ENCODE measurements around the gene IFT27. TPM values are rescaled to one million over a fixed set of nuclear protein-coding genes. Genes with fewer than 3 reads are reported as not detected.
"Not testable (repeated sequence)": the region's sequence is repeated elsewhere in the genome, so short reads cannot be mapped to it uniquely, and the experiment has no call there.

Gene IFT27
- total RNA-seq, 1 experiment from 2014 or later = 14.8 TPM

DNA sequence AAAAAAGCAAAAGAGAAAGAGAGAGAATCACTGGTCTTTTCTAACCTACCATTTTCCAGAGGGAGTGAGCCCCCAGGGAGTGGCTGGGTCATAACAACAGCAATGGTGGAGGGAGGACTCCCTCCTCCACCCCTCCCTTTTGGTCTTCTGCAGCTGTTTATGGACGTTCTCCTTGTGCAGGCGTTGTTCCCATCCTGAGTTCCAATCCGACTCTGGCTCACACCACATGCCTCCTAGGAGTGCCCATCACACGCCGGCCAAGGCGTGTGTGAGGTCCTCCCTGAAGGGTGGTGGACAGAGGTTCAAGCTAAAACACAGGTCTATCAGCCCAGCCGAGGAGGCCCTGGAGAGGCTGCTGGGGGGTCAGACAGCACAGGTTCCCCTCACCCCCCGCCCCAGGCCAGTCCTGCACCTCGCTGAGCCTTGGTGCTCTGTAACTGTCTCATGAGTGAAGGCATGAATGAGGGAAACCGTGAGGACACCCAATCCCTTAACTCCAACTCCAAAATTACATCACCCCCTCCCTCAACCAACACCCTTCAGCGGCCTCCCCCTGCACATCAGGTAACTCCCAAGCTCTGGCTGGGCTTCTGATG, 29.4 kb downstream of the IFT27 start:
- DNase-seq (ENCODE audit: extremely low read depth, low read depth) = no peak

DNA sequence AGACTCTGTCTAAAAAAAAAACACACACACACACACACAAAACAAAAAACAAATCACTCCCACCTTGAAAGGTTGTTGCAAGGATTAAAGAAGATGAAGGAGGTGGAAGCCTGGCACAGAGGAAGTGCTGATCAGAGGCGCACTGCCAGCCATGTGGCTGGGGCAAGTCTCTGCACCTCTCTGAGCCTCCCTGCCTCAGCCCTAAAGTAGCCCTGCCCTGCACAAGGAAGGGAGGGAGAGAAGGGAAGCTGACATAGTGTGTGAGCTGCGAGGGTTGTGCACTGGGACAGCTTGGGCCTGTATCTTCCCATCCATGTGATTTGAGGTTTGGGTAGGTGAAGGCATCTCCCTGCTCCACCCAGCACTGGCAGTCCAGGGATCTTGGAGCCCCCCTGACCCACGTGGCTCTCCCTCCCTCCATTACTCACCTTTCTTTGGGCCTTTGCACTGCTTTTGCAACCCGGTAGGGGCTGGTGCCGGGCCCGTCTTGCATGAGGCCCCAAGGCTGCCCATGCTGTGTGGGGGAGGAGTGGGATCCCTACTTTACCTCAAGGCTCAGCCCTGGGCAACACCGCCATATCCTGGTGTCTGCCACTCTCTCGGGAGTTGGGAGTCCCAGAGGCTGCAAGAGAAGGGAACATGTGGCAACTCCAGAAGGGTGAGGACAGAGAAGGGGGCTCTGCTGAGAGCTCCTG, 30.5 kb downstream of the IFT27 start:
- DNase-seq (ENCODE audit: extremely low read depth, low read depth) = no peak

DNA sequence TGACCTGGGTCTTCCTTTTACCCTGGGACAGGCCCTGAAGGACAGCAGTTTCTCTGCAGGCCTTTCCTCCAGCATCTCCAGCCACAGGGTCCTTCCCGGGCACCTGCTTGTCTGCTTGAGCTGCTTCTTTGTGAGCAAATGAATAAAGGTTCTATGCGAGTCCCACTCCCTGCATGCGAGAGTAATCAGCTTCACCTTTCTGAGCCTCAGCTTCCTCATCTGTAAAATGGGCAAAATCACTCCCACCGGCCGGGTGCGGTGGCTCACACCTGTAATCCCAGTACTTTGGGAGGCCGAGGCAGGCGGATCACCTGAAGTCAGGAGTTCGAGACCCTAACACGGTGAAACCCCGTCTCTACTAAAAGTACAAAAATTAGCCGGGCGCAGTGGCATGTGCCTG, 31.1 kb downstream of the IFT27 start:
- no peak for DNase-seq (ENCODE audit: extremely low read depth, low read depth)

DNA sequence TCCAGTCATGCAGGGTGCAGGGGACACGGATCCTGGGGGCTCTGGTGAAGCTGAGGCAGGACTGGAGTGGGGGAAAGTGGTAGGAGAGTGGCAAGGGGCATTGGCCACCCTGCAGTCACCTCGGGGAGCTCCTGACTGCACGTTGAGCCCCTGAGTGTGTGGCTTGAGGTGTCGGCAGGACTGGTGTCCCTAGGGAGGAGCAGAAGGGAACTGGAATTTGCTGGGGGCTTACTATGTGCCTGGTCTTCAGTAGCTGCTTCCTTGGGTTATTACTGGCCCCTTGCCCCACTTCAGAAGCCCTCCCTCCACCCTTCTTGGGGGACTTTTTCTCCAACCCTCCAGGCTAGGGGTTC, 31.5 kb downstream of the IFT27 start:
- DNase-seq (ENCODE audit: extremely low read depth, low read depth) = no peak

DNA sequence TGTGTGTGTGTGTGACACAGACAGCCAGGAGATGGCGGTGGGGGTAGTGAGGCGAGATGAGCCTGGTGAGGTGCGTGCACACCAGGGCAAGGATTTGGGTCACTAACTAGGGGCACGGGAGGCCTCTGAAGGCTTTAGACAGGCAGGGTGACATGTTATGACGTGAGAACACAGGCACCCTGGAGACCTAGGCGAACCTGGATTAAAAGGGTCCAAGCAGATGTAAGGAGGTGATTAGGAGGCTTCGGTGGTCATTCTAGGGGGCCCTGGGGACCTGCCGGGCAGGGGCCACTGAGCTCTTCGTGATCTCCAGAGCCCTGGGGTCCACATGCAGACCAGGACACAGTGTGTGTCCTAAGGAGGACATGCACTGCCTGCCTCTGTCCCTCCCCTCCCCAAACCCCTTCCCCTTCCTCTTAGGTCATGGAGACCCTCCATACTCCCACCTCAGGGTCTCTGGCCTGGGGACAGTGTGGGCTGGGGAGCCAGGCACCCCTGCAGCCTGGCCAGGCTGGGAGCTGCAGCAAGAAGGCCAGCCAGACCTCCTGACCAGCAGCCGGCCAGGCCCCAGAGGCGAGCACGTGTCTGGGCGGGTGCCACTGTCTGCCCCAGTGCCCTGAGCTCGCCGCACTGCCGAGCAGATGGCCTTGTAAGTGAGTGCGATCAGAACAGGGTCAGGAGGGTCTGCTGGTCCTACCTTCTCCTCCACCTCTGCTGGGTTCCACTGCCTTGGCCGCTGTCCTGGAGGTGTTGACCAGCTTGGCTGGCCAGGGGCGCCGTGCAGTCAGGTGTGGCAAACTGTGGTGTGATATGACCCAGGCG, 32.1 kb downstream of the IFT27 start:
- no peak for DNase-seq (ENCODE audit: extremely low read depth, low read depth)

DNA sequence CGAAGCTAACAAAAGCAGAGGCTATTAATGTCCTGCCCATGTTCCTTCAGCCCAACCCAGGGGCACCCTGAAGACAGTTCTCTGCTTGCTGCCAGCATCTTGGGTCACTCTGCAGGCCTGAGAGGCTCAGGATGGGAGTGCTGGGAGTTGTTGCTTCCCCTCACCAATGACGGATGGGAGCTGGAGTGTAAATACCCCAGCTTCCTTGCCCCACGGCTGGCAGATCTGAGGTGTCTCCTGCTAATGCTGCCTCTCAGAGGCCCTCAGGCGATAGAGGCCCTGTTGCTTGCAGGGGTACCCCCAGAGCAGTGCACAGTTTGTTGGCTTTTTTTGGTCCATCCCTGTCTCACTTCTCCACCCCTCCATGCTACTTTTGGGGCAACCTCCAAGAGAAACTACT, 32.9 kb downstream of the IFT27 start:
- no peak for DNase-seq (ENCODE audit: extremely low read depth, low read depth)

DNA sequence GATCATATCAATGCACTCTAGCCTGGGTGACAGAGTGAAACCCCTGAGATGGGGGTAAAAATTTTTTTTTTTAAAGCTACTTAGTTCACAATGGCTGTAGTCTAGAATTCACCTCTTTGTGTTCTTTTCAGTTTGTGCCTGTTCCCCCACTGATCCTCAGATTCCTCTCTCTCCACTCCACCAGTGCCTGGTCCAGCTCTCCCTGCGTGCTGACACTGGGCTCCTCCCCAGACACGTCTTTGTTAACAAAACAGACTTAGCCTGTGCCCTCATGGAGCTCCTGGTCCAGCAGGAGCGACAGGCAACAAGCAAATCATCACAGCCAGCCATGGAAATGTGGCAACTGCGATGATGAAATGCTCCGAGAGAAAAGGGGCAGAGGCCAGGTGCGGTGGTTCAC, 34.0 kb downstream of the IFT27 start:
- DNase-seq (ENCODE audit: extremely low read depth, low read depth) = no peak

DNA sequence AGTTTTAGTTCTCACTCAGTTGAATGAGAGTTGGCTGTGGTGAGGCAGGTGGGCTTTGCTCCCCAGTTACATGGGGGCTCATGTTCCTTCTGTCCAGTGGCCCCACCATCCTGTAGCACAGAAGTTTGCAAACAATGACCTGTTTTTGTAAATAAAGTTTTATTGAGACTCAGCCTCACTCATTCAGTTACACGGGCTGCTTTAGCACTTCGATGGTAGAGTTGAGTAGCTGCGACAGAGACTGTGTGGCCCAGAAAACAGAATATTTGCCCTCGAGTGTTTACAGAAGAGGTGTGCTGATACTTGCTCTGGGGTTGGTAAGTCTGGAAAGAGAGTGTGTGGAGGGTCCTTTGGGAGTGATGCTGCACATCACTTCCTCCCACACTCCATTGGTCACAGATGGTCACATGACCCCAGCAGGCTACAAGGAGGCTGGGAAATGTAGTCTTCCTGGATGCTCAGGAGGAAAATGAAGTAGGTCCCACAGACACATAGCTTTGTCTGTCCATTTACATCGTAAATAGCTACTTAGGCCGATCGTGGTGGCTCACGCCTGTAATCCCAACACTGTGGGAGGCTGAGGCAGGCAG, 34.6 kb downstream of the IFT27 start:
- no peak for DNase-seq (ENCODE audit: extremely low read depth, low read depth)

DNA sequence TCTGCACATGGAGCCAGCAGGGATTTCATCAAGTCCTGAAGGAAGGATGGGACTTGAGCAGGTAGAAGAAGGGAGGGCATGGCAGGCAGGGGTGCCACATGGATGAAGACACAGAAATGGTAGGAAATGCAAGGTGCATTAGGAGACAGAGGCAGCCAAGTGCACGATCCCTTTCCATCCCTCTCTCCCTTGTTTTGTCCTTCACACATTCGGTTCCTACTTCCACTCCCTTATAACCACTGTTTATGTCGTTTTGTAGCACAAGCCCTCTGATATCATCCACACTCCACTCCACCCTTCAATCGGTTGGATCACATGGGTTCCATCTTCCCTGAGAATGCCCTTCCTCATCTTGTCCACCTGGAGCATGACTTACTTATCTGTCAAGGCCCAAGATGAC, 35.2 kb downstream of the IFT27 start:
- no peak for DNase-seq (ENCODE audit: extremely low read depth, low read depth)

DNA sequence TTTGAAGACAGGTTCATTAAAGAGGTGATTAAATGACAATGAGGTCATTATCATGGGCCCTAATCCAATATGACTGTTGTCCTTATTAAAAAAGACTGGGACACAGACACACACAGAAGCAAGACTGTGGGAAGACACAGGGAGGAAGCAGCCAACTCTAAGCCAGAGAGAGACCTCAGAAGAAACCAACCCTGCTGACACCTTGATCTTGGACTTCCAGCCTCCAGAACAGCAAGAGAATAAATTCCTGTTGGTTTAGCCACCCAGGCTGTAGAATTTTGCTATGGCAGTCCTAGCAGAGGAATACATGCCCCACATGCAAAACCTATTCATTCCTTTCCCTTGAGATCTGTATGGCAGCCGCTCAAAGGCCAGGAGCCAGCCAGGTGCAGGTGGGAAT, 36.7 kb downstream of the IFT27 start:
- DNase-seq (ENCODE audit: extremely low read depth, low read depth) = no peak

DNA sequence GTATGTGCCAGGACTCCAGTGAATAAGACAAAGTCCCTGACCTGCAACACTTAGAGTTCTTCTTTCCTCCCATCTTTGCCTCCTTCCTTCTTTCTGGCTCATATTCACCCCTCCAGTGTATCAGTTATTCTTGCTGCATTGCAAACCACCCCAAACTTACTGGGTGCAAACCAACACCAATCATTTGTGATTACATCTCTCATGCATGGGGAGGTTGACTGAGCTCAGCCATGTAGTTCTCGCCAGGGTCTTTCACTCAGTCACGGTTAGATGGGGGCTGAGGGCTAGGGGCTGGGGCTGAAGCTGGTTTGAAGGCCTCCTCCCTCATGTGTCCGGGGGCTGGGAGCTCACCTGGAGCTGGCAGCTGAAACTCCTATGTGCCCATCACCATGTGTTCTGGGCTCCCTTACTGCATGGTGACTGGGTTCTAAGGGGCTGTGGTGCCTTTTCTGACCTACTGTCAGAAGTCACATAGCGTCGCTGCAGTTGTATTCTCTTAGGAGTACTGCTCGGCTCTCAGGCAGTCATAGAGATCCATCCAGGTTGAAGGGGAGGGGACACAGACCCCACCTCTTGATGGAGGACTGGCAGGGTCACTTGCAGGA, 37.4 kb downstream of the IFT27 start:
- no peak for DNase-seq (ENCODE audit: extremely low read depth, low read depth)

DNA sequence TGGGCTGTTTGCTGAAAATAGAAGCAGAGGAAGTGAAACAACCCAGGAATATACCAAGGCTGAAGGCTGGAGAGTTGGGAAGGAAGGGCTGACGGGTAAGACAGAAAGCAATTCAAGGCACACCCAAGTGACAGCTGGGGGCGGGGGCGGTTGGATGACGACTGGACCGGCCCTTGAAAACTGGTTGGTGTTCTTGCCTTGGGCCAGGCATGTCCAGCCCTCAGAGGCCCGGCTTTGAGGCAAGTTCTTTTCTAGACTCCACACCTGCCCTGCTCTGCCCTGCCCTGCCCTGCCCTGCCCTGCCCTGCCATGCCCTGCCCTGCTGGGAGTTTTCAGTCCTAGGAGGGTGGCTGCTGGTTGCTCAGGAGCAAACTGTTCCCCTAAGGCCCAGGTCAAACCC, 38.1 kb downstream of the IFT27 start:
- DNase-seq (ENCODE audit: extremely low read depth, low read depth) = no peak

DNA sequence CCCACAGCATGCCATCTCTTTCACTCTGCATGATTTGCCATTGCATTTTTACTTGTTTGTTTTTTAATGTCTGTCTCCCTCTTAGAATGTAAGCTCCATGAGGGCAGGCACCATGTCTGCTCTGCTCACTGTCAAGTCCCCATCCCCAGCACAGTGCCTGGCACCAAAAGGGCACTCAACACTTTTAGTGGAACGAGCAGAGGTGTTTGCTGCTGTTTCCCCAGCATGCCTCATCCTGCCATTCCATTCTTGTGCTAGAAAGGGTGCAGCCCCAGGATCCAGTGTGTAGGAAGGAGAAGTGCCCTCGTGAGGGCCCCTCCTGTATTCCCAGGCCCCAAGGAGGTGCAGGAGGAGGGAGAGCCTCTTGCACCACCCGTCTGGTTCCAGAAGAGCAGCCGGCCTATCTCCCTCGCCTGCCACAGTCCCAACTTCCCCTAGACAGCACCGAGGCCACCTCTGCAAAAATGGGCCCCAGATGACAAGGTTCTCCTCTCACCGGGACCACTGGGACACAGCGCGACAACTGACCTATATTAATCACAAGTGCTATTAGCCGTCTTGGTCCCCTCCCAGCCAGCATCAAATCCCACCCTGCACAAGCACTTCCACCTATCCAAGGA, 39.1 kb downstream of the IFT27 start:
- DNase-seq (ENCODE audit: extremely low read depth, low read depth) = no peak

DNA sequence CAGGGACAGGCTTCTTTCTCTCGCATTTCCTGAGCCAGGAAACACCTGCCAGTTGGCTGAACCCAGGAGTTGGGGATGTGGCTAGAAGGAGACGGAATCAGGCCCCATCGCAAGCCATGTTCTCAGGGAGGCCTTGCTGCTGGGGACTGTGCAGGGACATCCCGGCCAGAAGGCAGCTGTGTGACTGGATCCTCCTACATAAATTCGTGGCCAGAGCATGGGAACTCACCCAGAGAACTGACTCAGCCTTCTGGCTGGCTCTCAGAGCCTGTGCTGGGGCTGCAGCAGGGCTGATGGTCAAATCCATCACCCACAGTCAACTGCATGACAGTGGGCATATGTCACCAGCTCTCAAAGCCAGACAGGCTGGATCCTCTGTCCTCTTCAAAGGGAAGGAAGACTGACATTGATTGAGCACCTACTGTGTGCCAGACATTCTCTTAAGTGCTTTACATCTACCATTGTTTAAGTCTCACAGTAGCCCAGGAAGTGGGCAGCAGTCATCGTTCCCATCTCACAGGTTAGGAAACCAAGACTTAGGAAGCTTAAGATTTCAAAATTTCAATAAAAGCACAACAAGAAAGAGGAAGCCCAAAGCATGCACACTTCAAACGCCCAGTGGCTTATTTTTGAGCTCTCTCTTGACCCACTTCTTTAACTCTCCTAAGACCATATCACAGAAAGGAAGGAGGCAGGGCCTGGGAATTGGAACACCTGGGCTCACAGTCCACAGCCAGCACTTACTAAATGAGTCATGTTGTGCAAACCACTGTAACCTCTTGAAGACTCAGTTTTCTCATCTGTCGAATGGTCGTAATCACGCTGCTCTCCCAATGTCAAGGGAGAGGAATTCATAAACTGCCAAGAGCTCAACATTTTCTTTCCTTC, 41.5 kb downstream of the IFT27 start:
- DNase-seq (ENCODE audit: extremely low read depth, low read depth) = no peak

DNA sequence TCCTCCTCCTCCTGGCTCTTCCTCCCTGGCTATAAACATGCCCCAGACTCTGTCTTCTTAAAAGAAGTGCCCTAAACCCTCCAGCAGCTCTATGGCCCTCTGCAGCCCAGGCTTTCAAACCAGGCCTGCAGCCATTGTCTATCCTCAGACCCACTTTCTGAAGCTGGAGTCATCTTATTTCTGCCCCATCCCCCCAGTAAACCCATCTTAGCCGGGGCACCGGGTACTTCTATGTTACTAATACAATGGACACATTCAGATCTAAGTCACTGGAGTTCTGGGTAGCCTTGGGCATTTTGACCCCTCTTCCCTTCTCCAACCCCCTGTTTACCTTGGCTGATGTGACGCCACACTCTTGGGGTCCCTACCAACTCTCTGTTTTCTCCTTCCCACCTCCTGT, 42.6 kb downstream of the IFT27 start:
- no peak for DNase-seq (ENCODE audit: extremely low read depth, low read depth)

DNA sequence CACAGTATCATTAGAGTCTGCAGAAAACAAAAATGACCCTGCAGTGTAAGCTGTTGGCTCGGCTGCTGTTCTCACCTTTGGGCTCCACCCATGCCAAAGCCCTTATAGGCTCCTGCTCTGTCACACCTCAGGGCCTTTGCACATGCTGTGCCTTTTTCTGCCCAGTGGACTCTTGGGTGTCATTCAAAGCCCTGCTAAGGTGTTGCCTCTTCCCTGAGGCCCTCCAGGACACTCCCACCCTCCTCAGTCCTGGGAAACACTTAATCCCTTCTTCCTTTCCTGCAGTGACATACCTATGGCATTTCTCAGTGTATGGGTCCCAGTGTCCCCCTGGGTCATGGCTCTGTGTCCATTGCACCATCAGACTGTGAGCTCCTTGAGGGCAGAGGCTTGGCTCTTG, 43.3 kb downstream of the IFT27 start:
- no peak for DNase-seq (ENCODE audit: extremely low read depth, low read depth)

DNA sequence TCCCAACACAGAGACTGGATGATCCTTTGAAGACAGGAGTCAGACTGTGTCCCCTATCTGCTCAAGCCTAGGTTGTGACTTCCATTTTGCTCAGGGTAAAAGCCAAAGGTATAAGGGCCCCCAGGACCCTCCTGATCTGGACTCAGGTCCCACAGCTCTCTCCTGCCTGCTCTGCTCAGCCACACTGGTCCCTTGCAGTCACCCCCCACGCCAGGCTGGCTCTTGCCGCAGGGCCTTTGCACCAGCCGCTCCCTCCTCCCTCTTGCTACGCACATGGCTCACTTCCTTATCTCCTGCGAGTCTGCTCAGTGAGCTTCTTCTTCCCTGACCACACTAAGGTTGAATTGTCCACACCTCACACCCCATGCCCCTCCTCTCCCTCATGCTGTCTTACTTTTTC, 44.0 kb downstream of the IFT27 start:
- DNase-seq (ENCODE audit: extremely low read depth, low read depth) = no peak

DNA sequence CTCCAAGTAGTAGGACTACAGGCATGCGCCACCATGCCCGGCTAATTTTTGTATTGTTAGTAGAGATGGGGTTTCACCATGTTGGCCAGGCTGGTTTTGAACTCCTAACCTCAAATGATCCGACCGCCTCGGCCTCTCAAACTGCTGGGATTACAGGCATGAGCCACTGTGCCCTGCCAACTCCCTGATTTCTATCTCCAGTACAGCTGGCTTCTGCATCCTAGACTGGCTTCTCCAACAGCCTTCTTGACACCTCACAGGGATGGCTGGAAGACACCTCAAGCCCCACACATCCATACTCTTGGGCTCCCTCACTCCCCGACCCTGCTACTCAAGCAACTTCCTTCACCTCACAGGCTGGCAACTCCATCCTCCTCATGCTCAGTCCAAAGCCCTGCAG, 44.6 kb downstream of the IFT27 start:
- DNase-seq (ENCODE audit: extremely low read depth, low read depth) = not testable (repeated sequence)

DNA sequence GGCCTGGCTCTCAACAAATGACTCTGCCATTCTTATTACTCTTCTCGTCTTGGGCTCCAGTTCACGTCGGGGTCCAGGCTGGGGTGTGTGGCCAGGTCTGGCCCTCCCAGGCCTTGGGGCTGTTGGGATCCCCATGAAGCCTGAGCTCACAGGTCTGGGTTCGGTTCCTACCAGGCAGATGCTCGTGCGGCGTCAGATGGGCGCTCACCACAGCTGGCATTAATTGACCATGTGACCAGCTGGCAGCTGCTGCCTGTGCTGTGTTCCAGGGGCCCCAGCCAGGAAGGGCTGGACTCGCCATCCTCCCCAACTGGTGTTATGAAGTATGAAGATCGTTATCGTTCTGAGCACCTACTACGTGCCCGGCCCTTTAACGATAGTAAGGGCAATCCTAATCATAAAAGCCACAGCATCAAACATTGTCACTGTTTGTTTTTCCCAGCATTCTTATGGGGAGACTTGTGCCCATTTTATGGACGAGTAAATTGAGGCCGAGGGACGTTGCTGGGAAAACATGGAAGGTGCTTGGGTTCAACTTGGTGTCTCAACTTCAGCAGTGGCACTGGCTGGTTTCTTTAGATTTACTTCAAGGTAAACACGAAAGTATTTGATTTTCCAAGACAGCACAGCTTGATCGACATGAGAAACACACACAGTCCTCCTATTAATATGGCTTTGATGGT, 45.6 kb downstream of the IFT27 start:
- DNase-seq (ENCODE audit: extremely low read depth, low read depth) = no peak
